ENCODE data around the gene ACBD4. TPM values are rescaled to one million over a fixed set of nuclear protein-coding genes. Genes with fewer than 3 reads are reported as not detected.

Gene ACBD4
- total and polyA plus RNA-seq, 2 of the 13 experiments (the other 11 are each of a cell fraction or from before 2014, with no cell fraction given) = 16.1 to 26.9 TPM

- peak; percentile 75 for TF ChIP-seq ZBTB33 (CRISPR knock-in tag; IDR thresholded peaks at IDR 0.05)
- TF ChIP-seq SNAPC2 (CRISPR knock-in tag; IDR thresholded peaks at IDR 0.05) = no peak
- TF ChIP-seq ZNF713 (CRISPR knock-in tag; IDR thresholded peaks at IDR 0.05) = no peak
- TF ChIP-seq HNF1A (IDR thresholded peaks at IDR 0.05; ENCODE audit: low read depth) = no peak
- TF ChIP-seq HNF1A (CRISPR knock-in tag; IDR thresholded peaks at IDR 0.05; ENCODE audit: borderline replicate concordance) = no peak
- peak; percentile 73; the same call in 1 of the 2 replicates for TF ChIP-seq ZNF572 (CRISPR knock-in tag; IDR thresholded peaks at IDR 0.05)
- no peak; the same call in 1 of the 2 replicates for TF ChIP-seq ZBTB26 (CRISPR knock-in tag; IDR thresholded peaks at IDR 0.05; ENCODE audit: borderline replicate concordance)
- TF ChIP-seq BCLAF1 (IDR thresholded peaks at IDR 0.05) = no peak
- 0 out of 2 replicates have a peak, but pooled peaks have one; percentile 32 for TF ChIP-seq SETDB1 (CRISPR knock-in tag; IDR thresholded peaks at IDR 0.05; ENCODE audit: borderline replicate concordance)
- no peak for TF ChIP-seq KDM4B (CRISPR knock-in tag; IDR thresholded peaks at IDR 0.05)
- TF ChIP-seq PHF5A (CRISPR knock-in tag; IDR thresholded peaks at IDR 0.05; ENCODE audit: low read depth, unreplicated experiment) = no peak
- TF ChIP-seq SNAPC5 (CRISPR knock-in tag; IDR thresholded peaks at IDR 0.05; ENCODE audit: borderline replicate concordance) = no peak
- TF ChIP-seq IRF9 (CRISPR knock-in tag; IDR thresholded peaks at IDR 0.05; ENCODE audit: borderline replicate concordance) = 0 out of 2 replicates have a peak, but pooled peaks have one; percentile 46
- no peak for TF ChIP-seq RELA (CRISPR knock-in tag; IDR thresholded peaks at IDR 0.05)
- TF ChIP-seq ZNF383 (CRISPR knock-in tag; IDR thresholded peaks at IDR 0.05; ENCODE audit: borderline replicate concordance) = 0 out of 2 replicates have a peak, but pooled peaks have one; percentile 42
- no peak for TF ChIP-seq RBM39 (IDR thresholded peaks at IDR 0.05; ENCODE audit: low read depth, low read length, poor library complexity, severe bottlenecking)
- TF ChIP-seq AGO1 (IDR thresholded peaks at IDR 0.05; ENCODE audit: low read depth, low read length, poor library complexity, severe bottlenecking) = no peak
- TF ChIP-seq ZNF24 (IDR thresholded peaks at IDR 0.05) = no peak
Measured at GRCh38 chr17:45127207-45127547, 8.3 kb upstream of the ACBD4 start (continued).
